Tibial nerve (tissue), 4 donors: ENCODE results near the gene DOK6.

Experiments
- CTCF ChIP-seq, 5 experiments: fragments of 200-600 bp in 3 of 5; fragments of 450-650 bp in 2 of 5; sonication (generic) in 3 of 5; IDR thresholded peaks; one replicate each; pipeline ENCODE4 v1.5.1; 2016 to 2019; ENCODE audit warnings: antibody characterized with exemption in 5 of 5, mild to moderate bottlenecking in 3 of 5, moderate library complexity in 2 of 5
- EP300 ChIP-seq, 2 donors: sonication (generic); formaldehyde crosslinking; IDR thresholded peaks; one replicate each; pipeline ENCODE4 v1.6.1; 2017; ENCODE audit warnings: antibody characterized with exemption in 2 of 2, mild to moderate bottlenecking in 1 of 2
- POLR2A ChIP-seq, 2 donors: fragments of 450-650 bp; IDR thresholded peaks; one replicate each; pipeline ENCODE4 v1.6.1; 2017; ENCODE audit warnings: antibody characterized with exemption in 2 of 2, mild to moderate bottlenecking in 2 of 2, moderate library complexity in 2 of 2

- no peak for TF ChIP-seq CTCF (IDR thresholded peaks at IDR 0.05)
- TF ChIP-seq POLR2A (IDR thresholded peaks at IDR 0.05), result no peak
- no peak for TF ChIP-seq EP300 (IDR thresholded peaks at IDR 0.05)
Measured at GRCh38 chr18:69617408-69617807, 216.7 kb downstream of the DOK6 start.
